Mesenchymal stem cell (in vitro differentiated cells and primary cell): ENCODE results near the gene LRRC74B.
A peak's percentile ranks its signal among the peaks of the same experiment; 100 is the strongest.

Experiments
- DNase-seq: peaks from one replicate; pipeline ENCODE4 v3.0.0-alpha.2; 2013
- H2AFZ ChIP-seq: one replicate; pipeline ENCODE4 v1.6.1; 2013; ENCODE audit warnings: low read depth, mild to moderate bottlenecking, control low read depth, inconsistent platforms, low read length, moderate library complexity
- H2AK5ac ChIP-seq: 2 replicates; pipeline ENCODE4 v1.6.1; 2013; ENCODE audit warnings: low read length, moderate library complexity, mild to moderate bottlenecking, inconsistent platforms; ENCODE audit not compliant: severe bottlenecking
- H2BK120ac ChIP-seq: one replicate; pipeline ENCODE4 v1.6.1; 2013; ENCODE audit warnings: low read depth, mild to moderate bottlenecking, inconsistent platforms, low read length, moderate library complexity
- H2BK12ac ChIP-seq, 2 experiments: one replicate each; pipeline ENCODE4 v1.6.1; 2013; ENCODE audit warnings: inconsistent platforms in 2 of 2, low read length in 2 of 2, mild to moderate bottlenecking in 2 of 2, moderate library complexity in 2 of 2, control low read depth in 1 of 2
- H2BK15ac ChIP-seq: one replicate; pipeline ENCODE4 v1.6.1; 2013; ENCODE audit warnings: mild to moderate bottlenecking, low read depth, inconsistent platforms; ENCODE audit not compliant: poor library complexity, severe bottlenecking
- H2BK5ac ChIP-seq: 2 replicates; pipeline ENCODE4 v1.6.1; 2013; ENCODE audit warnings: low read depth, mild to moderate bottlenecking, low read length, control low read depth, inconsistent platforms; ENCODE audit not compliant: poor library complexity, severe bottlenecking
- H3K14ac ChIP-seq, 2 experiments: one replicate each; pipeline ENCODE4 v1.6.1; 2013; ENCODE audit warnings: inconsistent platforms in 2 of 2, low read length in 2 of 2, control low read depth in 1 of 2, mild to moderate bottlenecking in 1 of 2, moderate library complexity in 1 of 2
- H3K18ac ChIP-seq, 2 experiments: one replicate each; pipeline ENCODE4 v1.6.1; 2013; ENCODE audit warnings: inconsistent platforms in 2 of 2, low read length in 2 of 2, control low read depth in 1 of 2, low read depth in 1 of 2, mild to moderate bottlenecking in 1 of 2
- H3K23ac ChIP-seq, 2 experiments: one replicate each; pipeline ENCODE4 v1.6.1; 2013; ENCODE audit warnings: inconsistent platforms in 2 of 2, low read length in 2 of 2, mild to moderate bottlenecking in 2 of 2, moderate library complexity in 2 of 2, control low read depth in 1 of 2
- H3K27ac ChIP-seq: 2 replicates; pipeline ENCODE4 v1.5.1; 2013; ENCODE audit warnings: mild to moderate bottlenecking, moderate library complexity, low read length, control low read depth, inconsistent platforms; ENCODE audit not compliant: poor library complexity, severe bottlenecking
- H3K27me3 ChIP-seq, 2 experiments: 2 replicates each; pipeline versions ENCODE4 v1.6.1 to v1.7.0; 2013; ENCODE audit warnings: low read length in 2 of 2, mild to moderate bottlenecking in 2 of 2, moderate library complexity in 2 of 2, control low read depth in 1 of 2, inconsistent platforms in 1 of 2; ENCODE audit not compliant: control insufficient read depth in 1 of 2, insufficient read depth in 1 of 2
- H3K36me3 ChIP-seq, 2 experiments: 2 replicates each; pipeline versions ENCODE4 v1.6.1 to v1.7.0; 2013; ENCODE audit warnings: low read length in 2 of 2, control low read depth in 1 of 2, inconsistent platforms in 1 of 2, low read depth in 1 of 2, mild to moderate bottlenecking in 1 of 2; ENCODE audit not compliant: insufficient read depth in 2 of 2, control insufficient read depth in 1 of 2
- H3K4ac ChIP-seq, 2 experiments: one replicate each; pipeline ENCODE4 v1.6.1; 2013; ENCODE audit warnings: inconsistent platforms in 2 of 2, low read length in 2 of 2, mild to moderate bottlenecking in 2 of 2, moderate library complexity in 2 of 2, control low read depth in 1 of 2, low read depth in 1 of 2
- H3K4me1 ChIP-seq: 2 replicates; pipeline ENCODE4 v1.6.1; 2013; ENCODE audit warnings: low read depth, low read length, control low read depth; ENCODE audit not compliant: control insufficient read depth, insufficient read depth
- H3K4me2 ChIP-seq: 2 replicates; pipeline ENCODE4 v1.6.1; 2013; ENCODE audit warnings: low read length, mild to moderate bottlenecking, inconsistent platforms; ENCODE audit not compliant: poor library complexity, severe bottlenecking
- H3K4me3 ChIP-seq, 2 experiments: 2 replicates each; pipeline versions ENCODE4 v1.5.1 to v1.7.0; 2013; ENCODE audit warnings: low read length in 2 of 2, mild to moderate bottlenecking in 2 of 2, control low read depth in 1 of 2, low read depth in 1 of 2; ENCODE audit not compliant: insufficient read depth in 1 of 2
- H3K79me1 ChIP-seq: replicated peaks from 2 replicates; pipeline ENCODE4 v1.6.1; 2013; ENCODE audit warnings: mild to moderate bottlenecking, control low read depth, low read length, inconsistent platforms; ENCODE audit not compliant: poor library complexity, severe bottlenecking
- H3K9ac ChIP-seq: 2 replicates; pipeline ENCODE4 v1.7.0; 2013; ENCODE audit warnings: mild to moderate bottlenecking, low read length, moderate library complexity
- H3K9me3 ChIP-seq: 2 replicates; pipeline ENCODE4 v1.7.0; 2013; ENCODE audit warnings: mild to moderate bottlenecking, low read length; ENCODE audit not compliant: control insufficient read depth
- H4K8ac ChIP-seq: one replicate; pipeline ENCODE4 v1.6.1; 2013; ENCODE audit warnings: inconsistent platforms, mild to moderate bottlenecking, low read length, moderate library complexity
- H4K91ac ChIP-seq: one replicate; pipeline ENCODE4 v1.6.1; 2013; ENCODE audit warnings: mild to moderate bottlenecking, low read length, inconsistent platforms
- WGBS: methylation state at CpG from one replicate; pipeline ENCODE4 v1.1.7; 2013; ENCODE audit warnings: mixed read lengths; 5-methylcytosine and 5-hydroxymethylcytosine counted together

Gene LRRC74B

DNA sequence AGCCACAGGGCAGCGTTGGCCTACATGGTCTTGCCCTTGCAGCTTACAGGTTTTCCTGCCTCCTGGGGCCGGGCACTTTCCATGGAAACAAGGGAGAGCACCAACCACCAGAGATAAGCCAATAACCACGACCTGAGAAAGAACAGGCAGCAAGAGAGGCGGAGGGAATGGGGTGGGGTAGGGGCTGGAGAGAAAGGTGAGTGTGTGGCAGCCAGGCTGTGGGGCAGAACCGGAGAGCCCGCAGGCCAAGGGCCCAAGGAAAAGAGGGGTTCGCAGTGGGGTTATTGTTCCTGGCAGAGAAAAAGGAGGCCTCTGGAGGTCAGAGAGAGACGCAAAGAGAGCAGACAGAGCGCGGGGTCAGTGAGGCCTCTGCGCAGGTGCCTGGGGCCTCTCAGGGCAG, 33.2 kb downstream of the LRRC74B start:
- no peak for DNase-seq
- no peak overlapping the region for H2BK12ac ChIP-seq
- no peak overlapping the region for H3K9ac ChIP-seq
- no peaks in the 10 kb centered on the region for H3K36me3 ChIP-seq
- H3K27ac ChIP-seq: no peak overlapping the region
- H3K18ac ChIP-seq: no peak overlapping the region
- no peak overlapping the region for H3K4me3 ChIP-seq
- H2AK5ac ChIP-seq: no peak overlapping the region
- H3K9me3 ChIP-seq: no peaks in the 10 kb centered on the region
- H3K27me3 ChIP-seq: peaks cover 0 to 6% of the 10 kb centered on the region in 2 experiments
- H3K4me1 ChIP-seq: no peaks in the 10 kb centered on the region
- no peak overlapping the region for H3K14ac ChIP-seq
- H4K91ac ChIP-seq: no peak overlapping the region
- H3K79me1 ChIP-seq: no peaks in the 10 kb centered on the region
- H3K23ac ChIP-seq: no peak overlapping the region
- no peak overlapping the region for H2BK15ac ChIP-seq
- H2AFZ ChIP-seq: no peak overlapping the region
- no peak overlapping the region for H3K4ac ChIP-seq
- no peak overlapping the region for H2BK5ac ChIP-seq
- 88% methylated on average over 11 of the region's 11 CpGs for WGBS
- H4K8ac ChIP-seq: no peak overlapping the region
- H2BK120ac ChIP-seq: no peak overlapping the region
- no peak overlapping the region for H3K4me2 ChIP-seq

DNA sequence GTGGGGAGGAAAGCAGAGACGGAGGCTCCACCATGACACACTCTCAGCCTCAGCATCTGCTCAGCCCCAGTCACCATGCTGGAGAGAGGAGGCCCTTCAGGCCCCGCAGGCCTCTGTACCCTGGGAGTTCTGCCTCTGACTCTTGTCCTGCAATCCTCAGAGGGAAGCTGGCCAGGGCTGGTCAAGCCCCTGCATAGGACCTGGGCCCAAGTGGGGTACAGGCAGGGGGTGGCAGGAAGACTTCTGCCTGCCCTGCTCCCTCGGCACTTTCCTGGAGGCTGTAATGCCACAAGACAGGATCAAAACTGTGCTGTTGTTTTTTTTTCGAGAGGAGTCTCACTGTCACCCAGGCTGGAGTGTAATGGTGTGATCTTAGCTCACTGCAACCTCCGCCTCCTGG, 33.7 kb downstream of the LRRC74B start:
- DNase-seq: no peak
- Histone ChIP-seq H3K4me2 (no peak overlapping the region), H2BK5ac (no peak overlapping the region), H3K23ac (no peak overlapping the region), H3K4ac (no peak overlapping the region), H2BK12ac (no peak overlapping the region), H3K14ac (no peak overlapping the region), H2BK120ac (no peak overlapping the region), H3K79me1 (no peaks in the 10 kb centered on the region), H3K27me3 (peaks cover 0 to 6% of the 10 kb centered on the region in 2 experiments), H2BK15ac (no peak overlapping the region), H3K9ac (no peak overlapping the region), H3K18ac (no peak overlapping the region), H3K9me3 (no peaks in the 10 kb centered on the region), H4K8ac (no peak overlapping the region), H3K4me3 (no peak overlapping the region), H2AK5ac (no peak overlapping the region), H3K4me1 (no peaks in the 10 kb centered on the region), H3K36me3 (no peaks in the 10 kb centered on the region), H4K91ac (no peak overlapping the region), H2AFZ (no peak overlapping the region), H3K27ac (no peak overlapping the region)
- 81% methylated on average over 5 of the region's 5 CpGs for WGBS

DNA sequence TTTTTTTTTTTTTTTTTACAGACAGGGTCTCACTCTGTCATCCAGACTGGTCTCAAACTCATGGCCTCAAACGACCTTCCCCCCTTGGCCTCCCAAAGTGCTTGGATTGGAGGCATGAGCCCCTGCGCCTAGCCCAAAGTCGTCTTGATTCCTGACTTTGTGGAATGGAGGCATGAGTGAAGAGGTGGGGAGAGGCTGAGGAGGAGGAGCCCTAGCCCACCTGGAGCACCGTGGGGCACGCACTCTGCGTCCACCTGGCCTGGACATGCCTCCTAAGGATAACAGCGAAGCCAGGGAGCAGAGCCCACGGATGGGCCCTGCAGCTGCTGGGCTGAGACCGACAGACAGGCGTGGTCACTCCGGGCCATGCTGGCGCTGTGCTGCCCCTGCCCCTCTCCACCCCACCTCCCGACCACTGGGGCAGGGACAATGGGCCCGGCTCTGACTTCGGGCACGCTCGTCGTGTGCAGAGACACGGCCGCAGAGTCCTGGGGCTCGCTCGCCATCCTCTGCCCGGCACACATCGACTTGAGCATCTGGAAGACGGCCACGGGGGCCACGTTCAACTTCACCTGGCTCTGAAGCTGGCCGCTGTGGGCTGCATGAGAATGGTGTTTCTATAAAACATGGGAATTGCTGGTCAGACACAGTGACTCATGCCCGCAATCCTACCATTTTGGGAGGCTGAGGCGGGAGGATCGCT, 34.8 kb downstream of the LRRC74B start:
- Histone ChIP-seq H3K79me1 (no peaks in the 10 kb centered on the region), H4K8ac (peak overlapping the region; percentile 41), H2BK12ac (no peak overlapping the region), H2AK5ac (no peak overlapping the region), H3K23ac (no peak overlapping the region), H3K4me2 (no peak overlapping the region), H3K18ac (no peak overlapping the region), H3K36me3 (no peaks in the 10 kb centered on the region), H3K27ac (no peak overlapping the region), H3K9ac (no peak overlapping the region), H3K4me1 (no peaks in the 10 kb centered on the region), H3K4me3 (no peak overlapping the region), H3K9me3 (no peaks in the 10 kb centered on the region), H3K27me3 (peaks cover 0 to 6% of the 10 kb centered on the region in 2 experiments), H4K91ac (peak overlapping the region; percentile 61), H2BK120ac (no peak overlapping the region), H3K4ac (no peak overlapping the region), H3K14ac (no peak overlapping the region), H2BK5ac (no peak overlapping the region), H2AFZ (no peak overlapping the region), H2BK15ac (no peak overlapping the region)
- 91% methylated on average over 28 of the region's 31 CpGs for WGBS
- no peak for DNase-seq

DNA sequence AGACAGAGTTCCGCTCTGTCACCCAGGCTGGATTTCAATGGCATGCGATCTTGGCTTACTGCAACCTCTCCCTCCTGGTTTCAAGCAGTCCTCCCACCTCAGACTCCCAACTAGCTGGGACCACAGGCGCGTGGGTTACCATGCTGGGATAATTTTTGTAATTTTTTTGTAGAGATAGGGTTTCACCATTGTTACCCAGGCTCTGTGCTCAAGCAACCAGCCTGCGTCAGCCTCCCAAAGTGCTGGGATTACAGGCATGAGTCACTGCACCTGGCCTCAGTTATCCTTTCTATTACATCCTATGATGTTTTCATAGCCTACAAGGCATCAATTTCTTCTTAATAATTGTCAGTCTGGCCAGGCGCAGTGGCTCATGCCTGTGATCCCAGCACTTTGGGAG, 36.5 kb downstream of the LRRC74B start:
- H2AK5ac ChIP-seq: no peak overlapping the region
- no peaks in the 10 kb centered on the region for H3K4me1 ChIP-seq
- no peak overlapping the region for H2BK5ac ChIP-seq
- H2BK120ac ChIP-seq: no peak overlapping the region
- no peaks in the 10 kb centered on the region for H3K36me3 ChIP-seq
- H3K23ac ChIP-seq: no peak overlapping the region
- no peak overlapping the region for H2AFZ ChIP-seq
- H3K4ac ChIP-seq: no peak overlapping the region
- no peak overlapping the region for H2BK15ac ChIP-seq
- no peak overlapping the region for H3K4me3 ChIP-seq
- no peak overlapping the region for H3K4me2 ChIP-seq
- DNase-seq: no peak
- no peak overlapping the region for H3K27ac ChIP-seq
- peaks cover 0 to 6% of the 10 kb centered on the region in 2 experiments for H3K27me3 ChIP-seq
- H3K14ac ChIP-seq: no peak overlapping the region
- H4K91ac ChIP-seq: no peak overlapping the region
- WGBS: 96% methylated on average over 4 of the region's 6 CpGs
- no peaks in the 10 kb centered on the region for H3K79me1 ChIP-seq
- no peak overlapping the region for H3K9ac ChIP-seq
- H4K8ac ChIP-seq: no peak overlapping the region
- no peak overlapping the region for H3K18ac ChIP-seq
- no peaks in the 10 kb centered on the region for H3K9me3 ChIP-seq
- H2BK12ac ChIP-seq: no peak overlapping the region
